Keratinocyte (primary cell): ENCODE data around the gene PERCC1.

Source experiments
- CTCF ChIP-seq, 3 experiments: IDR thresholded peaks in 1 of 3; conservative IDR thresholded peaks in 1 of 3; optimal IDR thresholded peaks in 1 of 3; 2 replicates in 2 of 3; 3 replicates in 1 of 3; pipeline versions ENCODE3 to v1.5.1; 2011; ENCODE audit warnings: low read length in 3 of 3, mild to moderate bottlenecking in 3 of 3, moderate library complexity in 2 of 3, control low read depth in 1 of 3, inconsistent platforms in 1 of 3; ENCODE audit not compliant: insufficient read depth in 2 of 3; ENCODE audit errors: extremely low read depth in 1 of 3
- EZH2 ChIP-seq: IDR thresholded peaks from one replicate; pipeline ENCODE4 v1.6.1; 2012; ENCODE audit warnings: inconsistent platforms, mild to moderate bottlenecking, low read length, moderate library complexity

- TF ChIP-seq CTCF (optimal IDR thresholded peaks at IDR 0.05 in 1 of 3, IDR thresholded peaks at IDR 0.05 in 1 of 3, conservative IDR thresholded peaks at IDR 0.05 in 1 of 3; ENCODE audit: extremely low read depth in 1 of 3, insufficient read depth in 2 of 3, low read length in 3 of 3) (no peak), EZH2 (no peak)
Measured at GRCh38 chr16:1407753-1408152, 23.1 kb upstream of the PERCC1 start.
